HG03103 (cell line): ENCODE measurements around the gene COL25A1.

Source experiments
- ATAC-seq: cut with Tn5 transposase; IDR thresholded peaks from one replicate; pipeline ENCODE4 v1.9.1; 2021; ENCODE audit warnings: low read depth; ENCODE audit not compliant: unreplicated experiment

The COL25A1 gene

DNA sequence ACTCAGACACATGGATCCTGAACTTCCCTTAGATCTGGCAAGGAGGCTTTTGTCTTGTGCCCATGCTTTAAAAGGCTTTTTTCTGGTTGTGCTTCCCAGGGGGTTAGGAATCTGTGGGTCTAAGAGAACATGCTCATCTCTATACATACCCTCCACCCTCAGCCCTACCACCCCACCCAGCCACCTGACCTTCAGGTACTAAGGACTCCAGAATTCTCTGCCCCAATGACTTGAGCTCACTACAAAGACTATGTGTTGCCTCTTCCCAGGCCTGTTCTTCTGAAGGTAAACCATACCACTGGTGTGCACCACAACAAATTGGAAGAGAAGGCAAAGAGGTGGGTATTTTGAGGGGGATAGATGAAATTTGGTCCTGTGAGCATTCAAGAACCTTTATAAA, 372.3 kb downstream of the COL25A1 start:
- ATAC-seq: no peak

DNA sequence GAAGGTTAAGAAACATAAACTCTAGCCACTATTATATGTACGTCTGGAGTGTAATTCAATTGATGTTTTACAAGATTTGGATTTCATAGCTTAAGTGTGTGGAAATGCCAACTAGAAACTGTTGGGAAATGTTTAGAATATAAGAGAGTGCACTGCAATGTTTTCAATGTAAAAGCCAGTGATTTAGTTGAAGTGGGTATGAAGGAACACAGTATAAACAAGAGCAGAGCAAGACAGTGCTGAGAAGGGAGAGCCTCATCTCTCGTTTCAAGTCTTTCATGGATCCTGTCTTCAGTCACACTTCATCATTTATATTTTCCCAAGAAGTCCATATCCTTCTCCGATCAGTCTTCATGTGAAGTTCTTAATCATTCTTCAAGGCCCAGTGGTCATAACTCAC, 375.7 kb downstream of the COL25A1 start:
- no peak for ATAC-seq

GRCh38 chr4:108926061-108926460, 376.4 kb downstream of the COL25A1 start:
- ATAC-seq: no peak

GRCh38 chr4:108922191-108922590, 380.3 kb downstream of the COL25A1 start:
- ATAC-seq: no peak

- no peak for ATAC-seq
Observed at GRCh38 chr4:108920395-108921087, 381.9 kb downstream of the COL25A1 start.

- no peak for ATAC-seq
Observed at GRCh38 chr4:108919226-108919893, 383.1 kb downstream of the COL25A1 start.

GRCh38 chr4:108917255-108917654, 385.2 kb downstream of the COL25A1 start:
- no peak for ATAC-seq

GRCh38 chr4:108916638-108917037, 385.8 kb downstream of the COL25A1 start:
- no peak for ATAC-seq

DNA sequence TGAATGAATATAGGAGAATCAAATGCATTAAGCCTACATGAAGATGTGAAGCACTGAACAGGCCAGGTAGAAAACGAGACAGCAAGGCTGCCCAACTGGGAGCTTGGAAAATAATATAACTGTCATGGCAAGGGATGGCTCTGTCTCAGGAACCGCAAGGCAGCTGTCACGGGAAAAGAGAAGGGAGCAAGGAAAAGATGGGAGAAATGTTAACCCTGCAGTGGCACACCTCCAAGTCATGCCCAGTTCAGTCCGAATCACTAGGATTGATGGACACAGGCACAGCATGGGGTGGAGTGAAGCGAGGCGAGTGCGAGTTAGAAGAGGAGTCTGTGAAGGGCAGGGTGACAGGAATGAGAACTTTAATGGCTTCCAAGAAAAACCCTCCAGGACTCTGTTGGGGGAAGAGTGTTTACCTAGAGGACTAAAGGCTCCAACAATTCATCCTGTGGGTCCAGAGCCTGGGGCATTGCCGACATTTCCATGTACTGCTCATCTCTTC, 395.5 kb downstream of the COL25A1 start:
- no peak for ATAC-seq

DNA sequence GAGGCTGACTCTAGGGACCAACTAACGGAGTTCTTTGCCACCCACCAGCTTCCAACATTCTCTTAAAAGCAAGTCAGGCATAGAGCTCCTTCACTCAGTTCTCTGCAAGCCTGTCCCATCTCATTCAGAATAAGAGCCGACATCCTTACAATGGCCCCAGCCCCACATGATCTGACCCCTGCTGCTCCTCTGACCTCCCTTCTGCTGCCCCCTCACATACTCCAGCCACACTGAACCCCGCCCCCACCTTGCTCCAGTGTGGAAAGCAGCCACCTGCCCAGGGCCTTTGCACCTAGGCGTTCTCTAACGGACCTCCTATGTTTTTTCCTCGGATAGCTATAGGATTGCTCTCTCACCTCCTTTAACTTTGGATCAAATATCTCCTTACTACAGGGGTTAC, 396.5 kb downstream of the COL25A1 start:
- ATAC-seq: no peak

- no peak for ATAC-seq
Observed at GRCh38 chr4:108903464-108904221, 398.8 kb downstream of the COL25A1 start.

GRCh38 chr4:108902769-108903168, 399.7 kb downstream of the COL25A1 start:
- peak; percentile 78 for ATAC-seq

DNA sequence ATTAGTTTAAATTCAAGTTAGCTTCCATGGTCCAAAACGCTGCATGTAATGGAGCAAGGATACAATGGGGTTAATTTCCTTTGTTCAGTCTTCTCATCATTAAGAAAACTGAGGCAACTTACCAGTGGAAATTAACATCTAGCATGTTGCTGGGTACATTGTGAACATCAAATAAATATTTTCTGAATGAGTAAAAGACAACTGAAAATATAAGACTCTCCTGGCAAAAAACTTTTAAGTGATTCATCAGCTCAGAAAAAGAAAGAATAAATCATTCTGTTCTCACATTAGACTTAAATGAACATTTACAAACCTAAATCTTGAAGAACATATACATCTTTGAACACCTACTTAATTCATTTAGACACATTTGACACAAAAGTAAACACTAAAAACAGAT, 401.2 kb downstream of the COL25A1 start:
- no peak for ATAC-seq

- ATAC-seq: no peak
Observed at GRCh38 chr4:108900018-108900580, 402.4 kb downstream of the COL25A1 start.

- ATAC-seq: no peak
Observed at GRCh38 chr4:108893468-108893867, 409.0 kb downstream of the COL25A1 start.

DNA sequence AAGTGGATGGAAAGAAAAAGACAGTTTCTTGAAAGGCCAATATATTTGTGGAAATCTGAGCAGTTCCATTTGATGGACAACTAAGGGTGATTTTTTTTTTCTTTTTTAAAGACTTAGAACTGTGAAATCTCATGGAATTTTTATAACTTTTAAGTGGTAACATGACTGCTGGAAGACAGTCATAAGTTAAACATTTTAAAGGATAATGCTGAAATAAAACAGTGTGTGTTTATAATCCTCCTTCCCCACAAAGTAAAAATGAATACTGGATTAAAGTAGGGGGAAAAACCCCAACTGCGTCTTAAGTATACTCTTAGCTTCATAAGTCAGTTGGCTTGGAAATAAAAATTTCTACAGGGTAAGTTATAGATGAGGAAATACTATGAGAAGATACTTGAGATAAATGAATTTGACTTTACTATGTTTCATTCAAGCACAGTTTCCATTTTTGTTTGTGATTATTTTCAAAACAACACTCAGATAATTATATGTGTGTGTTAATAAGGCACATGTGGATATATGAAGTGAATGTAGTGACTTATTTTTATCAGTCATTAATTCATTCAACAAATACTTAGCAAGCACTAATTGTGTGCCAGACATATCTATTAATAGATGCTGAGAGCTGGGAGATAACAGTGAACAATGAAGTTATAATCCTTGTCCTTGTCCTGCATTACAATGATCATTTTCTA, 410.4 kb downstream of the COL25A1 start:
- no peak for ATAC-seq

DNA sequence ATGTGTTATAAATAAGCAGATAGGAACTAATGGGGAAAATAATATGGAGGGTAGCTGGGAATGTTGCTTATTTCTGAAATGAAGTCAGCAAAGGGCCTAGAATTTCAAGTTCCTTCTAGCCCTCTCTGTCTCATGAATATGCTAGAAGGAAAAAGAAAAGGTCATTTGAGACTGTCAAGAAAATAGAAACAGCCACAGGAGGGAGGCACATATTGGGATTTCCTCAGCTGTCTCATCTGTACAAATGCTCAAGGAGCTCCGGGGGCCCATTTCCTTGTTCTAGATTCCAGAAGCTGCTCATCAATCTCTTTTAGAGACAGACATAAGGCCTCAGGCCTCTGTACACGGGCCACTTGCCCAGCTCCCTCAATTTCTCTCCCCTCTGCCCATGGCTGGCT, 412.0 kb downstream of the COL25A1 start:
- no peak for ATAC-seq

DNA sequence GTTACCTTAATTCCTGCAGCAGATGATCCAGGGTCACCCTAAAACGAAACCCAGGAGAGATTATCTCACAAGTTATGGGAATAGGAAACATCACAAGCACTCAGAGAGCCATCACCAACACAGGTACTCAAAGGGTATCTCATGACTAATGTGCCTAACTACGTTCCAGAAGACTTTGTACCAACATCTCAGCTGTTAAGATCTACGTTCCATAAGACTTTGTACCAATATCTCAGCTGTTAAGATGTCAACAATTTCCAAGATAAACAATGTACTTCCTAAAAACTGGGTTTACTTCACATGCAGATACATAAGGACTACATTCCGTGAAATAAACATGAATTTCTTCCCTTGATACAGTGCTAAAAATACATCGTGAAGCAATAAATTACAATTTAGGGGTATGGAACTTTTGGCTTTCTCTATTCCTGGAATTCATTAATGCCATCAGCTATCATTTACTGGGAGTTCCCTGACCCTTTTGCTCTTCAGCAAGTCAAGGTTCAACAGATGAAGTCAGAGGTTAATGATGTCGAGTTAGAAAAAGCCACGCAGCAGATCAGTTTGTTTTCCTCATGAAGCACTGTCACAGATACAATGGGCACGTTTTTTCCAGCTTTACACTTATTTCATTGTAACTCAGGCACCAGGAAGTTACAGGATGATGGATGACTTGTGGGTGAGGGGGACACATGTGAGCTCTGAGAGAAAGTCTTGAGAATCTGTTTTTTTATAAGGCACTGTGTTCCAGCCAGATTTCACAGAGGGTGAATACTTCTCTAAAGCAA, 412.6 kb downstream of the COL25A1 start:
- no peak for ATAC-seq

GRCh38 chr4:108888769-108889168, 413.7 kb downstream of the COL25A1 start:
- ATAC-seq: no peak

DNA sequence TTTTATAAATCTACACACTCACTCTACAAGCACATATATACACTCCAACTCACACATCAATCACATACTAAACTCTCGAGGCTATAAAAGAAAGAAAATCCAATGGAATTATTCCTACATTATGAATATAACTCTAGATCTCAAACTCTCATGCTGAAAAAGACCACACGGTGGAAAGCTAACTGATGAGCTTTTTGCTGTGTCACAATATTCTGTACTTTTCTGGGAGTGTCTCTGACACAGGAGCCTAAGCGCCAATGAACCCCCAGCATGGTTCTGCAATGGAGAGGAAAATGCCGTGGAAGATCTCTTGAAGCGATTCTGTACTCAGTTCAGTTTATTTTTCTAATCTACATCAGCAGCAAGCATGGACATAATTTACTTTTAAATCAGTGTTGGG, 415.4 kb downstream of the COL25A1 start:
- no peak for ATAC-seq
